Stimulated activated CD4-positive, alpha-beta T cell treated with anti-CD3 and anti-CD28 coated beads, Interleukin-15, amount 100 ng/mL, for 48 hours (primary cell): ENCODE results near the gene SQSTM1.
A peak's percentile ranks its signal among the peaks of the same experiment; 100 is the strongest.
"Not testable (repeated sequence)": the region's sequence is repeated elsewhere in the genome, so short reads cannot be mapped to it uniquely, and the experiment has no call there.

Experiments used
- DNase-seq, 2 donors: peaks; one replicate each; pipeline ENCODE4 v3.0.0-alpha.2; 2020; ENCODE audit warnings: low read depth in 2 of 2

SQSTM1 gene

DNA sequence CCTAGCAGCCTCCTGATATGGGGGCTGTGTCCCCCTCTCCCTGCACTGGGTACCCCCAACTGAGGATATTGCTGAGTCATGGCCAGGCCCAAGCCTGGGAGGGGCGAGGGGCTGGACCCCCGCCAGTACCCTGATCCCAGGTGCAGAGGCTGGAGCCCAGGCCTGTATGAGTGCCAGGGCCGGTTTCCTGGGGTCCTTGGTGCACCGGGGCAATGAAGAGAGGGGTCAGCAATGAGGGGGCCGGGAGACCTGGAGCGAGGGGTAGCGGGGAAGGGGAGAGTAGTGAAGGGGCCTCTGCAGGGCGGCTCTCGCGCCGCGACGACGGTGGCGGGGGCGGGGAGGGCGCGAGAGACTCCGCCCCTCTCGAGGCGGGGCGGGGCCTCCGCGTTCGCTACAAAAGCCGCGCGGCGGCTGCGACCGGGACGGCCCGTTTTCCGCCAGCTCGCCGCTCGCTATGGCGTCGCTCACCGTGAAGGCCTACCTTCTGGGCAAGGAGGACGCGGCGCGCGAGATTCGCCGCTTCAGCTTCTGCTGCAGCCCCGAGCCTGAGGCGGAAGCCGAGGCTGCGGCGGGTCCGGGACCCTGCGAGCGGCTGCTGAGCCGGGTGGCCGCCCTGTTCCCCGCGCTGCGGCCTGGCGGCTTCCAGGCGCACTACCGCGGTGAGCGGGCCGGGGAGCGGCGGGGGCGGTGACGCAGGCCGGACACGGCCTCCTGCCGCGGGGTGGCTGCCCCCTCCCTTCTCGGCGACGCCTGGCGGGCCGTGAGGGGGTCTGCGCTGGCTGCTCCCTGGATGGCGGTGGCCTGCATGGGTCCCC, at the start of gene SQSTM1:
Gene SQSTM1 (plus strand): TSS at position 423 of the 815 bp plus-strand sequence. CDS start 32 bp downstream, at position 455.
- DNase-seq: peak in 1 of 2 donors; percentile 71

DNA sequence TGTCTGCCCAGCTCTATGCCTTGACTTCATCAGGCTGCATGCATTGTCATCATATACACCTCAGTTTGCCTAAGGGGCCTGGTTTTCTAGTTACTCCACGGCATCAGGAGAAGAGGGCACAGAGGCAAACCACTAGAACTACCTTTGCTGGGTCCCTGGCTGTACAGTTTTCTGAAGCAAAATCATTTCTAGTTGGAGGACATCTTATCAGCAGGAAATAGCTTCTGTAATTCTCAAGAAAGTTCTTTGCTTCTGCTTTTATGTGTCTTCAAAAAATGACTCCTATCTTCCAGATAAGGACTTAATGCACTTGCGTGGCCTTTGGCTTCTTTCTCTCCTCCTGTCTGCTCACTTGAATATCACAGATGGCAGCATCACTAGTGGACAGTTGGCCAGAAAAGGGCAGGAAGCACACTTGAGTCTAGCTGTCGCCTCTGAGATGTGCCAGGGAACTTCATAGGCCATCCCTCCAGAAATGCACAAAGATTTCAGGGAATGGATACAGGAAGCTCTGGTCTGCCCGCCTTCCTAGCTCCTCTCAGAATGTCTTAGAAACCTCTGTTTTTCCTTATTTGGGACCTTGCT, 49.3 kb upstream of the SQSTM1 start:
- DNase-seq: no peak

DNA sequence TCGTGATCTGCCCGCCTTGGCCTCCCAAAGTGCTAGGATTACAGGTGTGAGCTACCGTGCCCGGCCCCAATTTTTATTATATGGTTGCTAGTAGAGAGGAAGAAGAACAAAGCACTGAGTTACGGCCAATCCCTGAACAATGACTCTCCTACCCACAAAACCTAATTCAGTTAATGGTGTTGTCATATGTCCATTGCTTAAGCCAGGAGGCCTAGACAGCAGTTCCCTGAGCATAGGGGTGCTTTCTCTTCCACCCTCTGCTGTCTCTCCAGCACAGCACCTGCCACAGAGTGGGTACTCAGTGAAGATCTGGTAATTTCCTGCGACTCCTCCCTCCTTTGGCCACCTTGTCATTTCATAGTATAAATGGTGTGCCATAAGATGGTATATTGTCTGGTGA, 48.4 kb upstream of the SQSTM1 start:
- DNase-seq: no peak

DNA sequence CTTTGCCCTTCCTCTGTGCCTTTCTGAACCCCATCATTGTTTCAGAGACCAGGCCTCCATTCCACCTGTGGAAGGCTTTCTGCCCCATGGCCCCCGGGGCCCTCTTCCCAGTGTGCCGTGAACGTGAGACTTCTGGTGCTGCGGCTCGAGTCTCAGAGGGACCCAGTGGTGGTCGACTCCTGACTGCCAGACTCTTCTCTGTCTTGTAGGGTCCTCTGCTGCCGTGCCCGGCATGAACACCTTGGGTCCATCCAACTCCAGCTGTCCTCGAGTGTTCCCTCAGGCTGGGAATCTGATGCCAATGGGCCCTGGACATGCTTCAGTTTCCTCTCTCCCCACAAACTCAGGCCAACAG, 47.0 kb upstream of the SQSTM1 start:
- no peak for DNase-seq

DNA sequence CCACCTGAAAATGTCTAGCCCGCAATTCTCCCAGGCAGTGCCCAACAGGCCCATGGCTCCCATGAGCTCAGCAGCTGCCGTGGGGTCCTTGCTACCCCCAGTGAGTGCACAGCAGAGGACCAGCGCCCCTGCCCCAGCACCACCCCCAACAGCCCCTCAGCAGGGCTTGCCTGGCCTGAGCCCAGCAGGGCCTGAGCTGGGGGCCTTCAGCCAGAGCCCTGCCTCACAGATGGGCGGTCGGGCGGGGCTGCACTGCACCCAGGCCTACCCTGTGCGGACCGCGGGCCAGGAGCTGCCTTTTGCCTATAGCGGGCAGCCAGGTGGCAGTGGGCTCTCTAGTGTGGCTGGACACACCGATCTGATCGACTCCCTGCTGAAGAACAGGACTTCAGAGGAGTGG, 46.3 kb upstream of the SQSTM1 start:
- DNase-seq: no peak

DNA sequence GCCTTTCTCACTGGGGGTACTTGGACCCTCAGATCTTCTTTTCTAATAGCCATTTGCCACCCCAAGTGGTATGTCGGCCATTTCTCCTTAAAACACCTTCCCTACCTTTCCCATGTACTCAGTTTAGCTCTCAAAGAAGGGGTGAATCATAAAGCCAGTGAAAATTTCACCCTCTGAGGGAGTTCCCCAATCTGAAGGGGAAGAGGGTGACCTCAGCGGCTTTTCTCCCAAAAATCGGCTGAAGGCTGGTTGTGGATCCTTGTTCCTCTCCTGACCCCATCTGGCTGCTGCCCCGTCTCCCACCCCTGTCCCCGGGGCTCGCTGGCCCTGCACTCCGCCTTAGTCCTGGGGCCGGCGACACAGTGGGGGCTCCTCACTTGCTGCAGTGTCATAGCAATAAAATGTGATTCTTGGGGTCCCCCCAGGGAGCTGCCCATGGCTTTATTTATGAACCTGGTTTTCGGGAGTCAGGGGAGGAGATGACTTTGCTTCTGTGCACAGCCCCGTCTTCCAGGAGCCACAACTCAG, 44.2 kb upstream of the SQSTM1 start:
- DNase-seq: no peak

DNA sequence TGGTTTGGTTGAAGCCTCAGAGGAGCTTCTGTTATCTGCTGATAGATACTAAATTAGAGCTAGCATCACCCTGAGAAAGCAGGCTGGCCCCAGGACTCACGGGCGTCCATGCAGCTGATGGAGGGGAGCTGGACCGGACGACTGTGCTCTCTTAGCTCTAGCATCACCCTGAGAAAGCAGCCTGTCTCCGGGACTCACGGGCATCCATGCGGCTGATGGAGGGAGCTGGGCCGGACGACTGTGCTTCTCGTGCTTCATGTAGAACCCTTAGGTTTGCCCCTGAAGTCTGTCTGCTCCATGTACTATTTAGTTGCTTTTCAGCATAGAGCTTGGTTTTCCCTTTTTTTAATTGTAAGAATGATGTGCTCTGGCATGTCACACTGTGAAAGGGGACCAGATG, 43.2 kb upstream of the SQSTM1 start:
- no peak for DNase-seq

DNA sequence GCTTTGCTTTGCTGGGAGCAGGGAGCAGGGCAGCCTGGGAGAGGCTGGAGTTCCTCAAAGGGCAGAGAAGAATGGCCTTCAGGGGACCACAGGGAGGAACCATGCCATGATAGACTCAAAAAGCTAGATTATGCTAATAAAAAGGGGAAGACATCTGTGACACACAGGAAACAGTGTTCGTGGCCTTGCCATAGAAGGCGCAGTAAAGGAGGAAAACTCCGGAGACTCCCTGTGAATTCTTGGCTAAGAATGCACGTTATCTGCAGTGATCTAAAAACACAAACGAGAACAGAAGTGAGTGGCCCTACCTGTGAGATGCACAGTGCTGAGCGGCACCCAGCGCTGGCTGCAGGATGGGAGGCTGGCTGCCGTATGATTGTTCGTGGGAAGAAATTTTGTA, 42.8 kb upstream of the SQSTM1 start:
- no peak for DNase-seq

DNA sequence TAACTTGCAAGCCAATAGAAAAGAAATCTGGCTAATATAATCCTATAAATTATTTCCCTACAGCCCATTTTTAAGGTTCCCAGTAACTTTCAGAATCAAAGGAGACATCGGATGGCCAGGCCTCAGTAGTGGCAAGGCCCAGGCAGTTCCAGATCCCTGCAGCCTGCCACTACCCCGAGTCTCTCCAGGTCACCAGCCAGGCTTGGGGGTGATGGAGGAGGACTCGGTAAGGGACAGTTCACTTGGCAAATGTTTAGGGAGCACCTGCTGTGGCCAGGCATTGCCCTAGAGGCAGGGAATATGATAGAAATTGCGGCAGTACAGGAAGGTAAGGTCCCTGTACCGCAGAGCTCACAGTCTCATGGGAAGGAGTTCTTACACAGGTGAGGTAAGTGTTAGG, 42.1 kb upstream of the SQSTM1 start:
- no peak for DNase-seq

DNA sequence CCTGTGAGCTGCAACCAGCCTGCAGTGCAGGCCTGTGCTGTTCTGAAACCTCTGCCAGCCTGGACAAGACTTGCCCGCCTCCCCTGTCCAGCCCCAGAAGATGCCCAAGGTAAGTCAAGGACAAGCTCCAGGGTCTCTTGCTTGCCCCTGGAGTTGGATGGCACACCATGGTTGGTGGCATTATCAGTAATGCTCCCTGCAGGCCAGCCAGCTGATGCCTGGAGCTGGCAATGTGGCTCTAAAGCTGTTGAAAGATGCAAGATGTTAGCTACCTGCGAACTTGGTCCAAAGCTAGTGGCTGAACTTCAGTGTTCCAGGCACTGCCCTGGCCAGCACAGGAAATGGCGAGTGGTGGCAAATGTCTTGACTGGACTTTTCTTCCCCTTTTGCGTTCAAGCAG, 40.9 kb upstream of the SQSTM1 start:
- no peak for DNase-seq

DNA sequence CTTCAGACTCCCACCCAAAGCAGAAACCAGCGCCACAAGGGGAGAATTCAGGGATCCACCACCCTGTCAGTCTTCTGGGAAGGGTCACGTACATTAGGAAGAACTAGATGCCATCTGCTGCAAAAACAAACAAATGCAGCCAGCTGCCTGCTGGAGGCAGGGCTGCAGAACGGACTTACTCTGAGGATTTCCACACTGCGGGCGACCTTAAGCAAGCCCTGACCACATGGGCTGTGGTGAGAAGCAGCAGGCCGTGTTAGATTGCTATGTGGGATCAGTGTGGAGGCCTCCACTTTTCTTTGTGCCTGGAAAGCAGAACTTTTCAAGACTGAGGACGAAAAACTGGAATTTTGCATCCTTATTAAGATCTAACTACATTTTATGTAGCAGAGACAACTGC, 40.3 kb upstream of the SQSTM1 start:
- DNase-seq: no peak

DNA sequence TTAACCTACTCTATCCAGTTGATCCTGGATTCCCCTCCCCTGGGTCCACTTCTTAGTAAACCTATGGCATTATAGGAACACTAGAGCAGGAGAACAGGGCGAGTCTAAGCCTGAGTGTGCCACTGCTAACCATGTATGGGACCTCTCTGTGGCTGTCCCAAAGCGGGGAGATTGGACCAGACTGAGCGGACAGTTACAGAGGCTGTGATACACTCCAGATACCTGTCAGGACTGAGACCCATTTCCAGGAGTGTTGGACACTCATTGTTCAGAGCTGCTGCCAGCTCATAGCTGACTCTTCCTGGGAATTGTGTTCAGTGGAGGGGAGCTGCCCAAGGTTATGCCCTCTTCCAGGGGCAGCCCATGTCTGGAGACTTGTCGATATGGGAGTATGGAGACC, 38.9 kb upstream of the SQSTM1 start:
- no peak for DNase-seq

DNA sequence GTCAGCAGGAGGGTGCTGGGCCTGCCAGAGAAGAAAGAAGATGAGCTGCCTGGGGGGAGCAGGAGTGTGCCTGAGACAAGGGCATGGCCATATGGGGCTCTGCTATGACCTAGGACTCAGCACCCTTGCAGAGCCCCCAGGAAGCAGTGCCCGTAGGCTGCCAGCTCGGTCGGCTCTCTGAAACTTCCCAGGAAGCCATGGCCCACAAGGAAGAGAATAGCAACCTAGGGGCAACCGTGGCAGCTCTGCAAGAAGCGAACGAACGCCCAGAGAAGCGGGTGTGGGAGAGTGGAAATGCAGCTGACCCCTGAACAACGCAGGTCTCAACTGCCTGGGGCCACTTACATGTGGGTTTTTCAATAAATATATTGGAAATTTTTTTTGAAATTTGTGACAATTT, 37.6 kb upstream of the SQSTM1 start:
- DNase-seq: no peak

DNA sequence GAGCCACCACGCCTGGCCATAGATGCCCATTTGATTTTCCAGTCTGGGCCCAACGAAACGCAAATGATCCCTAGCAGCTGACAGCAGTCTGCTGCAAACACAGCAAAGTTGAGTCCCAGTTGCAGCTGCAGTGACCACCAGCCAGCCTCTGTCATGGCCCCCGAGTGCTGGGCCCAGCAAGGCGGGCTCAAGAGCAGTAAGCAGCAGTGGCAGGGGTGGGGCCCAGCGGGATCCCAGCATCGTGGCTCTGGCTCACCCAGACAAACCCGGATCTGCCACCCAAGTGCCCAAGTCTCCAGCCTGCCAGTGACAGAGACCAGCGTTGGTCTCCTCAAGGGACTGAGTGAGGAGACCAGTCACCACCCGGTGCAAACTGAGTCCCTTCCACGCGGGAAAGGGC, 33.8 kb upstream of the SQSTM1 start:
- no peak for DNase-seq

DNA sequence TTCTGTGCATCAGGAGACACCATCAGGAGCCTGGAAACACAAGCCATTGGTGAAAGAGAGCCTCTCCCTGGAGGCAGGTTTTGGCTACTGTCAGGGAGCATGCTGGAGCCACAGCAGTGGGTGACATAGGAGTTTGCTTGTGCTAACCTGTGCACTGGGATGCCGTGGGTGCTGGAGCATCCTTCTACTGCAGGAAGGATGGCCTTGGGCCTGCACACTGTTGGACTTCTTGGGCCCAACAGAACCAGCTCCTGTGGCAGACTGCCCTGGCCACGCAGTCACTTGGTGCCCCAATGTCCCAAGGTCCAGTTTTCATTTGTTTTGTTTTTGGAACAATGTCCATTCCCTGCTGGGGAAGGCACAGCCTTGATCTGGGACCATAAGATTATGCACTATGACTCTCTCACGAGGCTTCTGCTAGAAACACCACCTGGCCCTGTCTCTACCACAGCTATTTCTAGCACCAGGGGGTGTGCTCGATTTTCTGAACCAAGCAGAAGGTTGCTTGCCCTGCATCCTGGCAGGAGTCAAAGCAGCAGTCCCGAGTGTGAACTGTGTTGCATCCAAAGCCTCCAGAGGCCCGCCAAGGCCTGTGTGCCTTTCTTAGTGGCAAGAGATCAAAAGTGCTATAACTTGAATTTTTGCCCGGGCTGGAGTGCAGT, 32.4 kb upstream of the SQSTM1 start:
- DNase-seq: no peak

DNA sequence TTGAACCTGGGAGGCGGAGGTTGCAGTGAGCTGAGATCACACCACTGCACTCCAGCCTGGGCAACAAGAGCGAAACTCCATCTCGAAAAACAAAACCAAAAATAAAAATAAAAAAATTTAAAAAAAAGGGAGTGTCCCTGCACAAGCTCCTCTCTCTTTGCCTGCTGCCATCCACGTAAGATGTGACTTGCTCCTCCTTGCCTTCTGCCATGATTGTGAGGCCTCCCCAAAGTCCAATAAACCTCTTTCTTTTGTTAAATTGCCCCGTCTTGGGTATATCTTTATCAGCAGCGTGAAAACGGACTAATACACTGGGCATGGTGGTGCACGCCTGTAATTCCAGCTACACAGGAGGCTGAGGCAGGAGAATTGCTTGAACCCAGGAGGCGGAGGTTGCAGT, 31.4 kb upstream of the SQSTM1 start:
- not testable (repeated sequence) for DNase-seq

DNA sequence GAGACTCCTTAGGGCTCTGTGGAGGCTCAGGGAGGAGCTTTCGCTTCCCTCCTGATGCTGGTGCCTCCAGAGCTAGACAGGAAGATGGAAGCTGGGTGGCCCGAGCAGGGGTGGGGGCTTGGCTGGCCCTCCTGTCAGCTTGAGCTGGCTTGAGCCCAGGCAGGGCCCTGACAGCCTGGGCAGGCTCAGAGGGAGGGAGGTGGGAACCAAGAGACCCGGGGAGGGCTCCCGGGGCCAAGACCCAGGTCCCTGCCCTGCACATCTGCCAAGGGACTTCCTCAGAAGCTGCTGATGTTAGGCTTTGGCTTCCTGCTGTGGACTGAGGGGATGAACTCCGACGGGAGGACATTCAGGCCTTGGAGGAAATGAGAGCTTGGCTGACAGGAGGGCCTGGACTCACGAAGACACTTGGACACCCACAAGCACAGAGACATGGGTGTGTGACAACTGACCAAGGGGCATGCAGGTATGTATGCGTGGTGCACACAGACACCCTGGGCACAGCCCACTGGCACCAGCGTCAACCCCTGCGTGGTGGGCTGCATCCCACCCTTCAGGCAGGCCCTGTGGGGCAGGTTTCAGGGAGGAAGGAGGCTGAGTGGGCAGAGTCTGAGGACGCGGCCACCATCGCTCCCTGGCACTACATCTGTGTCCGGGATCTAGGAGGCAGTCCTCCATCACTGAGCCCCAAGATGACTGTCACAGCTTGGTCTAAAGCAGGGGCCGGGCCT, 28.7 kb upstream of the SQSTM1 start:
- DNase-seq: no peak

DNA sequence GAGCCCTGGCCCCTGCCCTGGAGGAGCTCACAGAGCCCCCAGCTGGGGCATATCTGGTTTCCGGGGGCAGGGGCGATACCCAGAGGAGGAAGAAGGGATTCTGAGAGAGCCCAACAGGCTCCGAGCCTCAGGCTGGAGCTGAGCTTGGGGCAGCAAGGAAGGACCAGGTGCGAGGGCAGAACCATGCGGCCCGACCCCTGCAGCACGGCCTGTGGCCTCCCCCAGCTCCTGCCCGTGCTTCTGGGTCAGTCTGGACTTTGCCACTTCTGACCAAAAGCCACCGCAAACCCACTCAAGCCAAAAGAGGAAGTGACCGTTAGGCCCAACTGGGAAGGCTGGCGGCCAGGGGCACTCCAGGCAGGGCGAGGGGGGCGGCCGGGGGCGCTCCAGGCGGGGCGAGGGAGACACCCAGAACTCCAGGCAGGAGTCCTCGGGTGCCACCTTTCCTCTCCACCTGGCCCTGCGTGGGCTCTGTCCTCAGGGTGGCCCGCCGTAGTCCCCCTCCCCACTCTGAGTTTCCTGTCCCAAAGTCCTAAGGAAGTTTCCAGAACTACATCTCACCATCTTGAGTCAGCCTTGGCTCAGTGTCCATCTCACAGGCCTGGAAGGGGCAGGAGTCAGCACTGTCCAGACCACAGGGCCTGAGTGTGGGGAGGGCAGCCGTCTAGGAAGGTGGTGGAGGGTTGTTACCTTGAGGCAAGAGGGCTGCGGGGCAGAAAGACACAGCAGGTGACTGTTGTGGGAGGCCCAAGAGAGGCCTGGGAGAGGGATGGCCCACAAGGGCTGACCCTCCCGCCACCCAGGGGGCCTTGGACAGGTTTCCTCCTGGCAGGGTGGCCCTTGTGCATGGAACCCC, 27.9 kb upstream of the SQSTM1 start:
- no peak for DNase-seq

DNA sequence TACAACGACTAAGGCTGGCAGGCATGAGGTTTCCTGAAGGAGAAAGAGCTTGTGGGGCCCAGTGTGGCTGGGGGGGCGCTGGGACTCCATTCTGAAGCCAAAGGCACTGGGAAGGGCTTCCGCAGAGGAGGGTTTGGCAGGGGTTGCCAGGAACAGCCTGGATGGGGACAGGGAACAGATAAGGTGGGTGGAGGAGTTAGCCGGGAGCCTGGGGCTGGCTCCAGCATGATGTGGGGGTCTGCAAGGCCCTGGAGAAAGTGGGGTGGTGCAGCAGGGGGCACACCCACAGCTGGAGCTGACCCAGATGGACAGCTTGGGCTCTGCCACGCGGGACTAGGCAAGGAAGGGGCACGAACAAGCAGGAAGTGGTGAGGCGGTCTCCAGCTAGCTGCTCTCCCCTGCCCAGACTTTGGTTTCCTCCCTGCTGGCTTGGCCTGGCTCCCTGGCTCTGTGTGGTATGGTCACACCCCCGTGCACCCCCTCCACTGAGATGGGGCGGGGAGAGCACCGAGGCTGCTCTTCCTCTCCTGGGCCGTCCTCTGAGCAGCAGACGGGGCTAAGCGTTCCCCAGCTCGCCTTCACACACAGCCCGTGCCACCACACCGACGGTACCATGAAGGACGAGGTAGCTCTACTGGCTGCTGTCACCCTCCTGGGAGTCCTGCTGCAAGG, 27.1 kb upstream of the SQSTM1 start, which contains the start of gene LTC4S:
Gene LTC4S (plus strand): TSS at position 519 of the 672 bp plus-strand sequence. CDS start 95 bp downstream, at position 614.
- DNase-seq: no peak

DNA sequence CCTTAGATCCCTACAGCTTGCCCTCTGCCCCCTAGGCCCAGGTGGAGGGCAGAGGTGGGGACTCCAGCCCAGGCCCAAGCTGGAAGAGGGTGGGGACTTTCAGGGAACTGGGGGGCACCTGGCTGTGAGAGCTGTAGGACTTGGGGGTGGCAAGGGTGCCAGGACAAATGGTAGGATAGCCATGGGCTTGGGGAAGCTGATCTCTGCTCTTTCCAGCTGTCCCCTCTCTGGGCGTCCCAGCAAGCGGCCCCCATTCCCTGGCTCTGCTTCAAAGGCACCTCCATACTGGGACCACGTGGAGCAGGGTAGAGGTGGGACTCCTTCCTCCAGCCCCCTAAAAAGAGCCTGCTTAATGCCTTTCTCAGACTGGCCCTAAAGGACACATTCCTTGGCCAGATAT, 26.5 kb upstream of the SQSTM1 start:
- no peak for DNase-seq

DNA sequence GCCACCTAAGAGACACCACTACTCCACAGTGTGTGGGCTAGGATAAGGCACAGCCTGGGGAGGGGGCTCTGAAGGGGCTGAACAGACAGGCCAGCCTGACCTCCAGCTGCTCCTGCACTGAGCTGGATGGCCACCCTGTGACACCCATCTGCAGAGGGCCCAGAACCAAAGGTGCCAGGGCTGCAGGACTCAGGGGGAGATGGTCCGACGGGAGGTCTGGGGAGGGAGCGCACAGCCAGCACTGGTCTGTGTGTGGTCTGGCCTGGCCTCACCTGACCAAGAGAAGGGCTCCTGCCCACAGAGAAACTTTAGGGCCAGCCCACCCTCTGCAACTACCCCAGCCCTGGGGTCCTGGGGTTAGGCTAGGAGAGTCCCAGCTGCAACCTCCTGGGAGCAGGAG, 26.1 kb upstream of the SQSTM1 start:
- no peak for DNase-seq
